GM21515 (cell line): ENCODE data around the gene POU3F4.

Source experiments
- ATAC-seq: cut with Tn5 transposase; IDR thresholded peaks from one replicate; pipeline ENCODE4 v1.9.1; 2021; ENCODE audit not compliant: unreplicated experiment

POU3F4 gene

GRCh38 chrX:83508006-83508405 lies at the start of gene POU3F4:
Gene POU3F4, plus strand, starts transcription at chrX:83508290. Its CDS starts 35 bp downstream, at chrX:83508325.
- ATAC-seq = no peak

- no peak for ATAC-seq
Measured at GRCh38 chrX:83469551-83469950, 38.5 kb upstream of the POU3F4 start.

- ATAC-seq = no peak
Measured at GRCh38 chrX:83495898-83496297, 12.2 kb upstream of the POU3F4 start.

- no peak for ATAC-seq
Measured at GRCh38 chrX:83501003-83501402, 7.1 kb upstream of the POU3F4 start.

GRCh38 chrX:83501530-83501929 lies 6.6 kb upstream of the POU3F4 start:
- ATAC-seq = no peak

GRCh38 chrX:83504721-83505479 lies 3.2 kb upstream of the POU3F4 start:
- ATAC-seq = no peak

GRCh38 chrX:83508526-83509253 lies 600 bp downstream of the POU3F4 start:
- no peak for ATAC-seq

GRCh38 chrX:83509254-83509801 lies 1.2 kb downstream of the POU3F4 start:
- no peak for ATAC-seq

GRCh38 chrX:83510510-83511062 lies 2.5 kb downstream of the POU3F4 start:
- no peak for ATAC-seq

- ATAC-seq = no peak
Measured at GRCh38 chrX:83511208-83511607, 3.1 kb downstream of the POU3F4 start.

- ATAC-seq = no peak
Measured at GRCh38 chrX:83512111-83512510, 4.0 kb downstream of the POU3F4 start.

GRCh38 chrX:83516597-83516996 lies 8.5 kb downstream of the POU3F4 start:
- no peak for ATAC-seq

GRCh38 chrX:83521905-83522304 lies 13.8 kb downstream of the POU3F4 start:
- no peak for ATAC-seq

- no peak for ATAC-seq
Measured at GRCh38 chrX:83529950-83530349, 21.9 kb downstream of the POU3F4 start.

GRCh38 chrX:83535417-83536196 lies 27.5 kb downstream of the POU3F4 start:
- ATAC-seq = peak; percentile 82
